ENCODE measurements around the gene PTPN18.
"Not testable (repeated sequence)": the region's sequence is repeated elsewhere in the genome, so short reads cannot be mapped to it uniquely, and the experiment has no call there.

Gene PTPN18

DNA sequence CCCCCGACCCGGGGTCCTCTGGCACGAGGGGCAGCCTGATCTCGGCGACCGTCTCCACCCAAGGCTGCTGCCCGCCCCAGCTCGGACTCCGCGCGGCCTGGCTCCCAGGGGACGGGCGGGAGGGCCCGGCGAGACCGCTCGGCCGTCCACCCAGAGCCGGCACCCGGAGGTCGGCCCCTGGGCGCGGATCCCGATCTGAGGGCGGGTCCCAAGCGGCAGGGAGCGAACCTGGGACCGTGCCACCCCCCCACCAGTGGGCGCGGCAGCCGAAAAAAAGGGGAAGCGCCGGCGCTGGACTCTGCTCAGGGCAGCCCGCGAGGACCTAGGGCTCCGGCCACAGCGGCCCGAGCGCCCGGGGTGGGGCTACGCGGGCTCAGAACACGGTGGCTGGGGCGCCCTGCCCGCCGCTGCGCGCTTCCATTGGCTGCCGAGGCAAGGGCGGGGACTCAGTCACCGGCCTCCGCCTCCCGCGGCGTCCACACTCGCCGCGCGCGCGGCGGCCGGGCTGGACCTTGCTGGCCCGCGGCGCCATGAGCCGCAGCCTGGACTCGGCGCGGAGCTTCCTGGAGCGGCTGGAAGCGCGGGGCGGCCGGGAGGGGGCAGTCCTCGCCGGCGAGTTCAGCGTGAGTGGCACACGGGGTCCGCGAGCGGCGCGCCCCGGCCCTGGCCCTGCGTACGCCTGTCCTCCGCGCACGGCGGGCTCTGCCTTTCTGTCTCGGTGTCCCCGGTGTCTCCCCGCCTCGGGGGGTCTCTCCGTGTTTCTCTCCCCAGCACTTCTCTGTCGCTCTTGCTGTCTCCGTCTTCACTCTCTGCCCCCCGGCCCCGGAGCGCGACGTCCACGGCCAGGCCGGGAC lies at the start of gene PTPN18:
Gene PTPN18 (plus strand): TSS at position 479 of the 854 bp plus-strand sequence. CDS start 52 bp downstream, at position 531.
- DNase-seq, result peak; percentile 65

- no peak for DNase-seq
These were observed 48.0 kb upstream of the PTPN18 start for GRCh38 chr2:130307850-130308249.

DNA sequence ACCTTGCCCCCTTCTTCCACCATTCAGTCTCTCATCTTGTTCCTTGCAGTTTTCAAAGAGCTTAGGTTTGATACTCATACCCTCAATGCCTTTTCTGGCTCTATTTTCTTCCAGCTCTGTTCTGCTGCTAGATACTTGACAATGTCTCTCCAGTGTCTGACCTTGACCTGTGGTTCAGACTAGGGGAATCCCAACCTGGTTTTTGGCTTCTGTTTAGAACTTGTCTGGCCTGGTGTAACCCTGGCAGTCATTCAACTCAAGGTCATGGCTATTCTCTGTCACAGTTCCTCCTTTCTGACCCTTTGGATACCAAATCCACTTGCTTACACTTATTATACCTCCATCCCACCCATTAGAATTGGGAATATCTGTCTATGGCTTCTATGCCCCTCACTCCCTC lies 45.0 kb upstream of the PTPN18 start:
- no peak for DNase-seq

GRCh38 chr2:130313812-130314334 lies 42.0 kb upstream of the PTPN18 start:
- DNase-seq, result no peak

- DNase-seq, result no peak
These were observed 41.5 kb upstream of the PTPN18 start for GRCh38 chr2:130314377-130314776.

- DNase-seq, result no peak
These were observed 39.3 kb upstream of the PTPN18 start for GRCh38 chr2:130316596-130316995.

- DNase-seq, result no peak
These were observed 37.0 kb upstream of the PTPN18 start for GRCh38 chr2:130318906-130319305.

DNA sequence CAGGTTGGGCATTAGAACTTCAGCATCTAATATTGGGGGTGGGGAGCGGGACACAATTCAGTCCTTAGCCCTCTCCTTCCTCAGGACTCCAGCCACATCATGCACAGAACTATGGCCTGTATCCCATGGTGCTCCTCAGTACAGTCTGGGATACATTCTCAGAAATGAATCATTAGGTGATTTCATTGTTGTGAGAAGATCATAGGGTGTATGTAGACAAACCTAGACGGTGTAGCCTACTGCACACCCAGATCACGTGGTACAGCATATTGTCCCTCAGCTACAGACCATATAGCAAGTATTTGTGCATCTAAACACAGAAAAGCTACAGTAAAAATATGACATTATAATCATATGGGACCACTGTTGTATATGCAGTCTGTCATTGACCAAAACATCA lies 36.3 kb upstream of the PTPN18 start:
- no peak for DNase-seq

- DNase-seq, result no peak
These were observed 27.9 kb upstream of the PTPN18 start for GRCh38 chr2:130327703-130328527.

DNA sequence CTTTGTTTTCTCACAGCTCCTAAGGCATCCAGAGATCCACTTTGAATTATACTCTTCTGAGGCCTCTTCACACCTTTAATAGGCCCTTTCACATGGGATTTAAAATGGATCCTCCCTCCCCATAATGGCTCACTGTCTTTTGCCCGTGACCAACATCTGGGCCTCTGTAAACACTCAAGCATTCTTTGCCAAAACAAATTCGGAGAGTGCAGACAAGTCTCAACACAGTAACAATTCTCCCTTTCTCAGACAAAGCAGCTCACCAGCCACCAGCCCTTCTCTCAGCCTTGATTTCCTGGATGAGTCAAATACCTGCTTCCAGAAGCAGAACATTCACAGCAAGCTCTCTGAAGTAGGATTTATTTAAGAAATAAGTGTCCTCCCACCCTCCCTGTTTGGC lies 27.1 kb upstream of the PTPN18 start:
- no peak for DNase-seq

DNA sequence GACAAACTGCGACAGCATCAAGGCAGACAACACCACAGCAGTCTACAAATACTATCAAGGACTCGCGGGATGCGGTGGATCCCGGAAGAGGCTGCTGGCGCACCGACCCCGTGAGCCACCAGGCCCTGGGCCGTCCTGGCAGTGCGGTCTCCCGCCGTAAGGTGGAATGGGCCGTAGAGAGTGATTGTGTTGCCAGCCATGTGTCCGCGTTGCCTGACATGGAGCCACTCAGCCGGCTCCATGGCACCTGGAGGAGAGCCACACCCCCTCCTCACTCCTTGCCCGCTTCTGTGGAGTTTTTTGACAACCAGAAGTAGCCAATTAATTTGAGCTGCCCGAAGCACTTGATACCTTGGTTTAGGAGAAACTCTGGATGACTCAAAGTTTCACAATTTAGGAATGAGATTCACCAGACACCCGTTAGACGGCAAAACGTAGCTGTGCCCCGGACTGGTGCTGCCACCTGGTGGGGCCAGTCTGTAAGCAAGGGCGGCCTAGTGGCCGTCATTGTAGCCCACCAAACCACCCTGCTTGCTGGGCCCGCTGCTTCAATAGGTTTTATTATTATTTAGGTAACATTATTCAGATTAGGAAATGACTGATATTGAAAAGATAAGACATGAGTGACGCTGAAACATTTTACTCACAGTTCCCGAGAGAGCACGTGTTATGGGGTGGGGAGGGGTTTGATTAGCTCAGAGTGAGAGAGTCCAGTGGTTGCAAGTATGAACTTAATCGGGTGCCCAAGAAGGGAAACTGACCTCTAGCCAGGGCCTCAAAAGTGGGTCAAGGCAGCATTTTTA lies 23.4 kb upstream of the PTPN18 start:
- DNase-seq, result peak; percentile 60

GRCh38 chr2:130333253-130333652 lies 22.6 kb upstream of the PTPN18 start:
- not testable (repeated sequence) for DNase-seq

- no peak for DNase-seq
These were observed 21.8 kb upstream of the PTPN18 start for GRCh38 chr2:130334026-130334425.

GRCh38 chr2:130335226-130335625 lies 20.6 kb upstream of the PTPN18 start:
- DNase-seq, result no peak

DNA sequence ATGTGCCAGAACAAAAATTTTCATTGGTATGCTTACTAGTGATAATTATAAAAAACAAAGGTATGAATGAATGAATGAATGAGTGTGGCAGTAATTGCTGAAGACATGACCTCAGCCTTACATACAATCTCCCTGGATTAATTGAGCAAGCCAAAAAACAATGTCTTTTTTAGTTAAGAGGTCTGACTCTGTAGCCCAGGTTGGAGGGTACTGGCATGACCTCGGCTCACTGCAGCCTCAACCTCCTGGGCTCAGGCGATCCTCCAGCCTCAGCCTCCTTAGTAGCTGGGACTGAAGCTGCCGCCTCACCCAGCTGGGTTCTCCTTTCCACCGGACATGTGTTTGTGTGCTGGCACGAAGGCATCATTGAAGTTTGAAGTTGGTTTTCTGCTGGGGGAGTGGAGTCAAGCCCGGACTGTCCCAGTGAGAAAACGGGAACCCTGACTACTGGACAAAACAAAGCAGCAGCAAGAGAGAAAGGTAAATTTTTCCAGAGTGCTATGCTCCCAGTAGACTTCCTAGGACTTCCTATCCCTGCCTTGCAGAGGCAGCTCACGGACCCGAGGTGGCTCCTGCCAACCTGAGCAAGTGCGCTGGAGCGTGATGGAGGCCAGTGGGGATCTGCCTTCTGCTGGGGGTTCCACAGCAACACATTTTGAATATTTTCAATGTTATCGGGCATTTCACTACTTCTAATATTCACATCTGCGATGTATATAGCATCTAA lies 19.5 kb upstream of the PTPN18 start:
- no peak for DNase-seq

GRCh38 chr2:130336877-130337734 lies 18.8 kb upstream of the PTPN18 start:
- peak; percentile 55 for DNase-seq

DNA sequence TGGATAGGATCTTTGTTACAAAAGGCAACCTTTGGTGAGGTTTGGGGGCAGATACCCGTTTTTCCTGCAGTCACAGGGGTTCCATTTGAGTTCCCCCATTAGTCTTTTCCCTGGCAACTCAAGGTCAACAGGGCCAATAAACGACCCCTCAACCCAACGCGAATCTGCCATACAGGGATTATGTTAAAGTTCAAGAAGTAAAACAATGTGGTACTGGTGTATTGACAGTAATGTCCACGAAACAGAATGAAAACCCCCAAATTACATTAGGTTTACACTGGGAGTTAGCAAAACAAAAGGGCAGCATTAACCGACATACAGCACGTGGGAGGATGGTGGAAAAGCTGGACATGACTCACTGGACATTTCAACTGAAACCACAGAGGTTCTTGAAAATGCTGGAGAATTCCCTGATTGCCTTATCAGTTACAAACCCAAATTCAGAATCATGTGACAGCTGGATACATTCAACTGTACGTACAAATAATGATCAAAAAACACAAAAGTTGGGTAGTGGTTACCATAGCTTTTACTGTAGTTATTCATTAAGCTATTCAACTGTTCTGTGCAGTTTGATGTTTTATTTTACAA lies 18.0 kb upstream of the PTPN18 start:
- DNase-seq, result no peak

GRCh38 chr2:130338793-130339345 lies 17.0 kb upstream of the PTPN18 start:
- no peak for DNase-seq

DNA sequence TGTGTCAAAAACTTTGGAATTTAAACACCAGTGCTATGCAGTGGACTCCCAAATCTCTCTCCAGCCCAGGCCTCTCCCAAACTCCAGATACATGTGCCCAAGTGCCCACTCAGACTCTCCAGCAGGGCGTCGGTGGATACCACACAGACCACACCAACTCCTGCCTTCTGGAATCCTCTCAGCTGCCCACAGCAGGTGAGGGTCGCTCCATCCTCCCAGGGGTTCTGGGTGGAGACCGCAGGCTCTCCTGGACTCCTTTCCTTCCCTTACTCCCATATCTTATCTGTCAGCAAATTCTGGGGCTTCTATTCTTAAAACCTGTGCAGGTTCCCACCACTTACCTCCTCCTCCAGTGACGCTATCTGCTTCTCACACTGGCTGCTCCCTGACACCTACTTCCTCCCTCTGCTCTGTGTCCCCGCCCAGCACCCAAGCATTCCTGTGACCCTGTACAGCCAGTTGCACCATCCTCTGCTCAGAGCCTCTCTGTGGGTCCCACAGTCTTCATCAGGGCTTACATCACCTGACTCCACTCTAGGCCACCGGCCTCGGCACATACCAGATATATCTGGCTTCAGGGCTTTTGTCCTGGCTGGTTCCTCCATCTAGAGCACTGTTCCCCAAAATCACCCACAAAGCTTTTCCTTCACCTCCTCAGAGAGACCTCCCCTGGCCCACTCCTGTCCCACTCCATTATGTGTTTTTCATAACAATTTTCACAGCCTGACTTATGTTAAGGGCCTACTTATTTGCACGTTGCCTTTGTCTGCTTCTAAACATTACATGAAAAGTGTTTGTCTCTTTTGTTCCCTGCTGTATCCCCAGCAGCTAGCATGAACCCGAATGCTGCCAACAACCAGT lies 15.7 kb upstream of the PTPN18 start:
- DNase-seq, result no peak

Data from CD4-positive, alpha-beta T cell treated with Interferon gamma for 1 hour (primary cell).